Kidney epithelial cell (primary cell): ENCODE measurements around the gene OR56A5. TPM values are rescaled to one million over a fixed set of nuclear protein-coding genes. Genes with fewer than 3 reads are reported as not detected.
"Not testable (repeated sequence)": the region's sequence is repeated elsewhere in the genome, so short reads cannot be mapped to it uniquely, and the experiment has no call there.

Source experiments
- DNase-seq: peaks from one replicate; pipeline ENCODE4 v3.0.0-alpha.2; 2010; ENCODE audit warnings: low read depth
- H3K27me3 ChIP-seq: 2 replicates; pipeline ENCODE4 v1.6.0; 2011; ENCODE audit warnings: low read length; ENCODE audit not compliant: control insufficient read depth, insufficient read depth
- H3K36me3 ChIP-seq: 2 replicates; pipeline ENCODE4 v1.5.1; 2011; ENCODE audit warnings: low read length; ENCODE audit not compliant: control insufficient read depth, insufficient read depth
- H3K4me3 ChIP-seq: 2 replicates; pipeline ENCODE4 v1.5.1; 2011; ENCODE audit warnings: low read depth, mild to moderate bottlenecking, control low read depth, low read length
- total RNA-seq: library from RNA; depleted of rRNA; stranded (reverse); fragments of >200 nt; gene quantifications from 2 replicates; pipeline ENCODE4 v1.2.3, GENCODE V29; 2015
- TF ChIP-seq, protein P1 (sequence below): IDR thresholded peaks from 2 replicates; pipeline ENCODE4 v1.5.1; 2011; ENCODE audit warnings: mild to moderate bottlenecking, moderate library complexity, low read length, control low read depth, inconsistent platforms; ENCODE audit not compliant: insufficient read depth, poor library complexity, severe bottlenecking

OR56A5 gene
- total RNA-seq, 1 donor from 2014 or later, result not detected

DNA sequence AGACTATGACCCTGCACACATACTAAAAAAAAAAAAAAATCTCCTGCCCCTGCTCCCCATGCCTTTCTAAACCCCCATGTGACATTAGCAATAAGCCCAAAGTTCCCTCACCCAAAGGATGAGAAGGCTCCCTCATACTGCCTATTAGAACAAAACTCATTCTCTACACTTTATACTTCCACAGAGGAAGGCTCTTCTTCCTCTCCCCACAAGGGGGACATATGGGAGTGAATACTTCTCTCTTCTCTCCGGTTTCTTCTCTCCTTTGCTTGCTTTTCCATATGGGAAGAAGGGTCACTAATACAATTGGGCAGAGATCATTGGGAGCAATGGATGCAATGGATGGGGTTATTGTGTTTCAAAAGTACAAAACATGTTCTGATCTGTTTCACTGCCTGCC is 15.1 kb upstream of the OR56A5 start:
- TF ChIP-seq, protein P1, sequence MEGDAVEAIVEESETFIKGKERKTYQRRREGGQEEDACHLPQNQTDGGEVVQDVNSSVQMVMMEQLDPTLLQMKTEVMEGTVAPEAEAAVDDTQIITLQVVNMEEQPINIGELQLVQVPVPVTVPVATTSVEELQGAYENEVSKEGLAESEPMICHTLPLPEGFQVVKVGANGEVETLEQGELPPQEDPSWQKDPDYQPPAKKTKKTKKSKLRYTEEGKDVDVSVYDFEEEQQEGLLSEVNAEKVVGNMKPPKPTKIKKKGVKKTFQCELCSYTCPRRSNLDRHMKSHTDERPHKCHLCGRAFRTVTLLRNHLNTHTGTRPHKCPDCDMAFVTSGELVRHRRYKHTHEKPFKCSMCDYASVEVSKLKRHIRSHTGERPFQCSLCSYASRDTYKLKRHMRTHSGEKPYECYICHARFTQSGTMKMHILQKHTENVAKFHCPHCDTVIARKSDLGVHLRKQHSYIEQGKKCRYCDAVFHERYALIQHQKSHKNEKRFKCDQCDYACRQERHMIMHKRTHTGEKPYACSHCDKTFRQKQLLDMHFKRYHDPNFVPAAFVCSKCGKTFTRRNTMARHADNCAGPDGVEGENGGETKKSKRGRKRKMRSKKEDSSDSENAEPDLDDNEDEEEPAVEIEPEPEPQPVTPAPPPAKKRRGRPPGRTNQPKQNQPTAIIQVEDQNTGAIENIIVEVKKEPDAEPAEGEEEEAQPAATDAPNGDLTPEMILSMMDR, result no peak
- Histone ChIP-seq H3K27me3 (no peaks in the 10 kb centered on the region), H3K36me3 (no peaks in the 10 kb centered on the region), H3K4me3 (no peak overlapping the region)
- no peak for DNase-seq

DNA sequence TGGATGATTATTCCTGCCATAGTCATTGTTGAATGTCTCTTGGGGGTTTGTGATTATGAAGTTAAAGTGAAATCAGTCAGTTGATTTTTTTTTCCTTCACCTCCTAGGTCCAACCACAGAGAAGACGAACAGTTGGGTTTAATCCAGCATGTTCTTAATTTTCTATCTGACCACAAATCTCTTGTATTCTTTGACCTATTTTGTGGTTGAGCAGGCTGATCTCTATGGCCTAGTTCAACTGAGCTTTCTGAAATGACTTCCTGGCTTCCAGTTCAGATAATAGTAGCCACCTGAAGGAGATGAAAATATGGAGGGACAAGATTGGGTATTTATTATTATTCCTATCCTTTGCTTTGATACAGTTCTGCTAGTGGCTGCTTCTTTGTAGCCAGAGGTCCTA is 5.2 kb upstream of the OR56A5 start:
- DNase-seq, result no peak
- no peaks in the 10 kb centered on the region for H3K36me3 ChIP-seq
- H3K27me3 ChIP-seq, result no peaks in the 10 kb centered on the region
- TF ChIP-seq, protein P1, result no peak
- H3K4me3 ChIP-seq, result no peak overlapping the region

DNA sequence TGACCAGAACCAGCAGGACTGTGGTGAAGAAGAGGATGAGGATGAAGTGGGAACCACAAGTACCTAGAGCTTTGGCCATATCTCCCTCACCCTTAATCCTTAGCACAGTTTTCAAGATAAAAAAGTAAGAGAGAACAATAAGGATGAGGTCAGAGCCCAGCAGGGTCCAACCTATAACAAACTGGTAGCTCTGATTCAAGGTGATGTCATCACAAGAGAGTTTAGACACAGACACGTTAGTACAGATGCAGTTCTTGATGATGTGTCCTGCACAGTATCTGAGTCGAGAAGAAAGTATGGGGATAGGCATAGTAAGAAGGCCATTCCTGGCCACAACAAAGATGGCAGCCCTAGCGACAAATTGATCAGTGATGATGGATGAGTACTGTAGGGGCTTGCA is 586 bp downstream of the OR56A5 start:
- Histone ChIP-seq H3K27me3 (no peaks in the 10 kb centered on the region), H3K36me3 (no peaks in the 10 kb centered on the region), H3K4me3 (no peak overlapping the region)
- TF ChIP-seq, protein P1, result no peak
- DNase-seq, result no peak

- TF ChIP-seq, protein P1, result no peak
- DNase-seq, result no peak
- Histone ChIP-seq H3K27me3 (no peaks in the 10 kb centered on the region), H3K36me3 (no peaks in the 10 kb centered on the region), H3K4me3 (no peak overlapping the region)
Observed at GRCh38 chr11:5966958-5967357, 1.3 kb downstream of the OR56A5 start.

GRCh38 chr11:5960704-5961320 is 7.5 kb downstream of the OR56A5 start:
- H3K36me3 ChIP-seq, DNase-seq, H3K4me3 ChIP-seq, H3K27me3 ChIP-seq: not testable (repeated sequence)

DNA sequence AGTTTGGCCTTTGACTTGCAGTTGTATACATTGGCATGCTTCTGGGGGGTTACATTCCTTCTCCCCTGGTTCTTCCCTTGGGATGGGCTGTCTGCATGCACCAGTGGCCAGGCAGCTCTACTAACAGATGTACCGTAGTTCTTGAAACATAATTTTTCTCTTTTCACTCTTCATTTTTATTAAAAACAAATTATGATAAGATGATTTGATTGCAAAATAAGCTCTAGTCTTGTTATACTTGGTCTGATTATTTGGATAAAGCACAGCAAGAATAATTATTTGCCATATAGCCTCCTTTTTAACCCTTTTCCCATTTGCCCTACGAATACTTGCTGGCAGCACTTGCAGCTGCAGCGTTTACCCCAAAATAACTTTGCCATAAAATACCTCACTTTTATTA is 12.7 kb downstream of the OR56A5 start:
- no peak for DNase-seq
- H3K27me3 ChIP-seq, result no peaks in the 10 kb centered on the region
- H3K36me3 ChIP-seq, result no peaks in the 10 kb centered on the region
- TF ChIP-seq, protein P1, result no peak
- H3K4me3 ChIP-seq, result no peak overlapping the region
